Mononuclear cell (primary cell): Measurements from ENCODE around the gene ATP2C1. TPM values are rescaled to one million over a fixed set of nuclear protein-coding genes. Genes with fewer than 3 reads are reported as not detected.
"Not testable (repeated sequence)": the region's sequence is repeated elsewhere in the genome, so short reads cannot be mapped to it uniquely, and the experiment has no call there.

ENCODE experiments used
- H3K27me3 ChIP-seq: 2 replicates; pipeline ENCODE4 v1.6.0; 2011; ENCODE audit warnings: low read length, control low read depth; ENCODE audit not compliant: insufficient read depth
- H3K4me1 ChIP-seq: 2 replicates; pipeline ENCODE4 v1.5.1; 2011; ENCODE audit warnings: mild to moderate bottlenecking, low read length, control low read depth; ENCODE audit not compliant: insufficient read depth
- H3K4me3 ChIP-seq: 2 replicates; pipeline ENCODE4 v1.5.1; 2011; ENCODE audit warnings: mild to moderate bottlenecking, low read length, moderate library complexity
- H3K9me3 ChIP-seq: 2 replicates; pipeline ENCODE4 v1.5.1; 2011; ENCODE audit warnings: low read depth, mild to moderate bottlenecking, control low read depth, low read length
- total RNA-seq: library from RNA; depleted of rRNA; stranded (reverse); fragments of >200 nt; gene quantifications from one replicate; pipeline ENCODE4 v1.2.3, GENCODE V29; 2012

ATP2C1 gene
- total RNA-seq, 1 donor: 46.8 TPM

- Histone ChIP-seq H3K4me1 (no peaks in the 10 kb centered on the region), H3K4me3 (no peak overlapping the region), H3K27me3 (no peaks in the 10 kb centered on the region), H3K9me3 (no peaks in the 10 kb centered on the region)
Observed at GRCh38 chr3:130969621-130970020, 75.7 kb downstream of the ATP2C1 start.

- Histone ChIP-seq H3K4me1 (no peaks in the 10 kb centered on the region), H3K4me3 (no peak overlapping the region), H3K27me3 (no peaks in the 10 kb centered on the region), H3K9me3 (no peaks in the 10 kb centered on the region)
Observed at GRCh38 chr3:130971208-130971607, 77.3 kb downstream of the ATP2C1 start.

DNA sequence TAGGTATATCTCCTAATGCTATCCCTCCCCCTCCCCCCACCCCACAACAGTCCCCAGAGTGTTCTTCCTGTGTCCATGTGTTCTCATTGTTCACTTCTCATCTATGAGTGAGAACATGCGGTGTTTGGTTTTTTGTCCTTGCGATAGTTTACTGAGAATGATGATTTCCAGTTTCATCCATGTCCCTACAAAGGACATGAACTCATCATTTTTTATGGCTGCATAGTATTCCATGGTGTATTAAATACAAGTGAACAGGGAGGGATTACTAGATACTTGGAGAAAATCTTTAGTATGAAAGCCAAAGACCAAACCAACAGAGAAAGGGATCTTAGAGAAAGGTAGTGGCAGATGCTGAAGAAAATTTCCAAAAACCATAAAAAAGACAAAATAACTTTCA is 78.7 kb downstream of the ATP2C1 start:
- H3K4me3 ChIP-seq, H3K27me3 ChIP-seq, H3K9me3 ChIP-seq, H3K4me1 ChIP-seq: not testable (repeated sequence)

GRCh38 chr3:130973406-130973805 is 79.5 kb downstream of the ATP2C1 start:
- Histone ChIP-seq H3K27me3 (no peaks in the 10 kb centered on the region), H3K4me3 (no peak overlapping the region), H3K4me1 (no peaks in the 10 kb centered on the region), H3K9me3 (no peaks in the 10 kb centered on the region)

GRCh38 chr3:130974201-130974600 is 80.3 kb downstream of the ATP2C1 start:
- H3K4me1 ChIP-seq: no peaks in the 10 kb centered on the region
- H3K9me3 ChIP-seq: no peaks in the 10 kb centered on the region
- H3K4me3 ChIP-seq: no peak overlapping the region
- no peaks in the 10 kb centered on the region for H3K27me3 ChIP-seq

GRCh38 chr3:130975251-130975650 is 81.4 kb downstream of the ATP2C1 start:
- H3K27me3 ChIP-seq: no peaks in the 10 kb centered on the region
- no peaks in the 10 kb centered on the region for H3K9me3 ChIP-seq
- H3K4me1 ChIP-seq: no peaks in the 10 kb centered on the region
- H3K4me3 ChIP-seq: no peak overlapping the region

GRCh38 chr3:130976706-130977105 is 82.8 kb downstream of the ATP2C1 start:
- Histone ChIP-seq H3K4me3 (no peak overlapping the region), H3K4me1 (no peaks in the 10 kb centered on the region), H3K27me3 (no peaks in the 10 kb centered on the region), H3K9me3 (no peaks in the 10 kb centered on the region)

- no peaks in the 10 kb centered on the region for H3K27me3 ChIP-seq
- no peak overlapping the region for H3K4me3 ChIP-seq
- H3K4me1 ChIP-seq: no peaks in the 10 kb centered on the region
- no peaks in the 10 kb centered on the region for H3K9me3 ChIP-seq
Observed at GRCh38 chr3:130979117-130979516, 85.2 kb downstream of the ATP2C1 start.

DNA sequence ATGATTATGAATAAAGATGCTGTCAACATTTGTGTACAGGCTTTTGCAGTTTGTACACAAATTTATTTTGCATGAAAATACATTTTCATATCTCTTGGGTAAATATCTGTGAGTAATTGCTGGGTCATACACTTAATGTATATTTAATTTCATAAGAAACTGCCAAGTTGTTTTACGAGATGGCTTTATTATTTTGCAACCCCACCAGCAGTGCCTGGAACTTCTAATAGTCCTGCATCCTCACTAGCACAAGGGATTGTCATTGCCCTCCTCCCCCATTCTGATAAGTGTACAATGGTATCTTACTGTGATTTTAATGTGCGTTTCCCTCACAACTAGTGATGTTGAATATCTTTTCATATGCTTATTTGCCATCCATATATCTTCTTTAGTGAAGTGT is 87.6 kb downstream of the ATP2C1 start:
- no peaks in the 10 kb centered on the region for H3K9me3 ChIP-seq
- H3K27me3 ChIP-seq: no peaks in the 10 kb centered on the region
- no peak overlapping the region for H3K4me3 ChIP-seq
- no peaks in the 10 kb centered on the region for H3K4me1 ChIP-seq

DNA sequence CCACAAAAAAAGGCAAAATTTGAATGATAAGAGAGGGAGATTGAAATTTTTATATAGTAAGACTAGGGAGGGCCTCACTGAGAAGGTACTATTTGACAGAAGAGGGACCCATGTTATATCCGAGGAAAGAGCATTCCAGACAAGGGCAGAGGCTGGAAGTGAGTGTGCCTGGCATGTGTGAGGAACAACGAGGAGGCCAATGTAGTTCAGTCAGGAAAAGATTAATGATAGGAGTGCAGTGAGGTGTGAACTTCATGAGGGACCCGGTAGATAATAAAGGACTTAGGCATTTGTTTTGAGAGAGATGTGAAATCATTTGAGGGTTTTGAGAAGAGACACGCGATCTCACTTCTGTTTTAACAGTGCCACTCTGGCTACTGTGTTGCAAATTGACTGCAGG is 96.4 kb downstream of the ATP2C1 start:
- Histone ChIP-seq H3K27me3 (no peaks in the 10 kb centered on the region), H3K9me3 (no peaks in the 10 kb centered on the region), H3K4me1 (no peaks in the 10 kb centered on the region), H3K4me3 (no peak overlapping the region)

DNA sequence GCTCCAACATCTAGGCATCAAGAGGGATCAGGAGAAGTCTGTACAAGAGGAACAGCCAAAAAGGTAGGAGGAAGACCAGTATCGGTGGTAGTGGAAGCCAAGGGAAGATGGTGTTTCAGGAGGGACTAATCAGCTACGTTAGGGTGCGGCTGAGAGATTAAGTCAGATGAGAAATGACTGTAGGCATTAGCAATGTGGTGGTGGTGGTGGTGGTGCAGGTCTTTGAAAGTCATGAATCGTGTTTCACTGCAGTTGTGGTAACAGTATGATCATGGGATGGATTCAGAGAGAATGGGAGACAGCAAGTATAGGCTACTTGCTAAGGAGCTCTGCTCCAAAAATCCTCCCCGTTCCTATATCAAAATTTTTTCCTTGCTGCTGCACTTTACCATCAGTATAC is 97.2 kb downstream of the ATP2C1 start:
- H3K27me3 ChIP-seq: no peaks in the 10 kb centered on the region
- no peak overlapping the region for H3K4me3 ChIP-seq
- H3K9me3 ChIP-seq: no peaks in the 10 kb centered on the region
- no peaks in the 10 kb centered on the region for H3K4me1 ChIP-seq

- Histone ChIP-seq H3K4me1 (peaks cover 5% of the 10 kb centered on the region), H3K27me3 (no peaks in the 10 kb centered on the region), H3K4me3 (no peak overlapping the region), H3K9me3 (no peaks in the 10 kb centered on the region)
Observed at GRCh38 chr3:130992344-130992743, 98.5 kb downstream of the ATP2C1 start.

DNA sequence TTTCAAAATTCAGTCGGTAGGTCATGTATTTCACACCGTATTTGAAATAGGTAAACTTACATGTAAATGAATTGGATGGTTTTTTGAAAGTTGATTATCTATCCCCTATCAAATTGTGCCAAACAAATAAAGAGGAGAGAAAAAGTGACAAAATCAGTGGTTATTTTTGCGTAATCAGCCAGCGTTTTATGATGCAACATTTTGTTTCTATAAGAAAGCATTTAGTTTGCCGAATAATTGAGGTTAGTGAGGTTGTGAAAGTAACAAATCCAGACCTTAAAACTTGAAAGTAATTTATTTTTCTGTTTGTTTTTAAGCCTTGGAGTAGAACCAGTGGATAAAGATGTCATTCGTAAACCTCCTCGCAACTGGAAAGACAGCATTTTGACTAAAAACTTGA is 103.4 kb downstream of the ATP2C1 start:
- H3K4me1 ChIP-seq: peaks cover 9% of the 10 kb centered on the region
- H3K9me3 ChIP-seq: no peaks in the 10 kb centered on the region
- no peaks in the 10 kb centered on the region for H3K27me3 ChIP-seq
- no peak overlapping the region for H3K4me3 ChIP-seq

GRCh38 chr3:131001071-131001470 is 107.2 kb downstream of the ATP2C1 start:
- peaks cover 9% of the 10 kb centered on the region for H3K4me1 ChIP-seq
- H3K9me3 ChIP-seq: no peaks in the 10 kb centered on the region
- H3K27me3 ChIP-seq: no peaks in the 10 kb centered on the region
- H3K4me3 ChIP-seq: no peak overlapping the region

- Histone ChIP-seq H3K4me3 (no peak overlapping the region), H3K4me1 (no peaks in the 10 kb centered on the region), H3K9me3 (no peaks in the 10 kb centered on the region), H3K27me3 (no peaks in the 10 kb centered on the region)
Observed at GRCh38 chr3:131004603-131005002, 110.7 kb downstream of the ATP2C1 start.

DNA sequence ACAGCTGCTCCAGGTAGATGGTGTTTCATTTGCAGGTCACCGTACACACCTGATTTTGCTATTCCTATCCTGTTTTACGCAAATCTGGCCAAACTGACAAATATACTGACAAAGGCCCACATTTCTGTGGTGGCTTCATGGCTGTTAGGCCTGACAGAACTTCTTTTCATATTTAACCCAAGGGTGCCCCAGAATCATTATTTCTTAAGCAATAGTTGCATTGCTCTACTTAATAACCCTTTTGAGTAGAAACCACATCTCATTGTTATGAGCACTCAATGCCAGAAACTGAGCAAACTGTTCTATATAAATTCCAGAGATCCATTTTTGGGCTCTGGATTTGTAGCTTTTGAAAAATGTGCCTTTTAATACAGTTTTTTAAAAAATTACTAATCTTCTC is 113.4 kb downstream of the ATP2C1 start:
- Histone ChIP-seq H3K4me3 (no peak overlapping the region), H3K9me3 (no peaks in the 10 kb centered on the region), H3K27me3 (no peaks in the 10 kb centered on the region), H3K4me1 (no peaks in the 10 kb centered on the region)

GRCh38 chr3:131007782-131008181 is 113.9 kb downstream of the ATP2C1 start:
- H3K27me3 ChIP-seq: no peaks in the 10 kb centered on the region
- no peaks in the 10 kb centered on the region for H3K4me1 ChIP-seq
- H3K9me3 ChIP-seq: no peaks in the 10 kb centered on the region
- H3K4me3 ChIP-seq: no peak overlapping the region
